Measurements from ENCODE around the gene PARD3B.

PARD3B gene

GRCh38 chr2:204748286-204748685 lies 203.0 kb downstream of the PARD3B start:
- Histone ChIP-seq H2AFZ (ENCODE audit: low read length) (no peak overlapping the region), H3K9ac (ENCODE audit: low read length) (no peak overlapping the region), H3K9me2 (replicated peaks; ENCODE audit: insufficient read depth, low read length) (no peaks in the 10 kb centered on the region), H3K36me3 (replicated peaks; ENCODE audit: insufficient read depth, low read length) (no peaks in the 10 kb centered on the region), H3K4me1 (ENCODE audit: low read length) (no peaks in the 10 kb centered on the region), H3K27me3 (replicated peaks; ENCODE audit: insufficient read depth, low read length) (no peaks in the 10 kb centered on the region), H3K27ac (ENCODE audit: low read length) (no peak overlapping the region), H3K4me2 (ENCODE audit: low read depth, low read length) (no peak overlapping the region), H3K4me3 (ENCODE audit: low read length) (no peak overlapping the region), H3K9me3 (replicated peaks; ENCODE audit: insufficient read depth, low read length) (no peaks in the 10 kb centered on the region), H3F3A (ENCODE audit: insufficient read depth, low read length) (no peaks in the 10 kb centered on the region), H4K20me1 (ENCODE audit: insufficient read depth, low read length) (no peaks in the 10 kb centered on the region), H3K79me2 (ENCODE audit: low read length) (no peaks in the 10 kb centered on the region)
- no peak for DNase-seq
- TF ChIP-seq, protein P1, sequence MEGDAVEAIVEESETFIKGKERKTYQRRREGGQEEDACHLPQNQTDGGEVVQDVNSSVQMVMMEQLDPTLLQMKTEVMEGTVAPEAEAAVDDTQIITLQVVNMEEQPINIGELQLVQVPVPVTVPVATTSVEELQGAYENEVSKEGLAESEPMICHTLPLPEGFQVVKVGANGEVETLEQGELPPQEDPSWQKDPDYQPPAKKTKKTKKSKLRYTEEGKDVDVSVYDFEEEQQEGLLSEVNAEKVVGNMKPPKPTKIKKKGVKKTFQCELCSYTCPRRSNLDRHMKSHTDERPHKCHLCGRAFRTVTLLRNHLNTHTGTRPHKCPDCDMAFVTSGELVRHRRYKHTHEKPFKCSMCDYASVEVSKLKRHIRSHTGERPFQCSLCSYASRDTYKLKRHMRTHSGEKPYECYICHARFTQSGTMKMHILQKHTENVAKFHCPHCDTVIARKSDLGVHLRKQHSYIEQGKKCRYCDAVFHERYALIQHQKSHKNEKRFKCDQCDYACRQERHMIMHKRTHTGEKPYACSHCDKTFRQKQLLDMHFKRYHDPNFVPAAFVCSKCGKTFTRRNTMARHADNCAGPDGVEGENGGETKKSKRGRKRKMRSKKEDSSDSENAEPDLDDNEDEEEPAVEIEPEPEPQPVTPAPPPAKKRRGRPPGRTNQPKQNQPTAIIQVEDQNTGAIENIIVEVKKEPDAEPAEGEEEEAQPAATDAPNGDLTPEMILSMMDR (IDR thresholded peaks at IDR 0.05; ENCODE audit: low read length): no peak
- no peak for TF ChIP-seq EZH2 (optimal IDR thresholded peaks at IDR 0.05; ENCODE audit: low read depth, low read length)
- TF ChIP-seq EZH2phosphoT487 (IDR thresholded peaks at IDR 0.05; ENCODE audit: low read length): no peak

DNA sequence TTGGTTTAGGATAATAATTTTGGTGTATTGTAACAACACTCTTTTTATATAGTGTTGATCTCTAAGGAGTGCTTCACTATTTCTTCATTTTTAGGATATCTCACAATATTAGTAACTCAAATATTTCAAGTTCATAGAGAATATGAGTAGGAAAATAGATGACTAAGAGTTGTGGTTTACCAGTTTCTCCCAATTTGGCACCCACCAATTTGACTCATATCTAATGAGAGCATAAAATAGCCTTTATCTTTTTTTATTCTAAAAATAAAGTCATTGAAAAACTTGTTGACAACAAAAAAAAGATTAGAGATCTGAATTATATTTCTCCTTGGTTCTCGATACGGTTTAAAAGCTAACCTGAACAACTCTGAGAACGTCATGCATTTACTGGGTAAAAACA lies 204.0 kb downstream of the PARD3B start:
- no peak for TF ChIP-seq EZH2 (optimal IDR thresholded peaks at IDR 0.05; ENCODE audit: low read depth, low read length)
- TF ChIP-seq, protein P1 (IDR thresholded peaks at IDR 0.05; ENCODE audit: low read length): no peak
- no peak for TF ChIP-seq EZH2phosphoT487 (IDR thresholded peaks at IDR 0.05; ENCODE audit: low read length)
- Histone ChIP-seq H3K79me2 (ENCODE audit: low read length) (no peaks in the 10 kb centered on the region), H3F3A (ENCODE audit: insufficient read depth, low read length) (no peaks in the 10 kb centered on the region), H3K9ac (ENCODE audit: low read length) (no peak overlapping the region), H3K9me2 (replicated peaks; ENCODE audit: insufficient read depth, low read length) (no peaks in the 10 kb centered on the region), H3K36me3 (replicated peaks; ENCODE audit: insufficient read depth, low read length) (no peaks in the 10 kb centered on the region), H4K20me1 (ENCODE audit: insufficient read depth, low read length) (no peaks in the 10 kb centered on the region), H2AFZ (ENCODE audit: low read length) (no peak overlapping the region), H3K4me1 (ENCODE audit: low read length) (no peaks in the 10 kb centered on the region), H3K4me2 (ENCODE audit: low read depth, low read length) (no peak overlapping the region), H3K4me3 (ENCODE audit: low read length) (no peak overlapping the region), H3K27me3 (replicated peaks; ENCODE audit: insufficient read depth, low read length) (no peaks in the 10 kb centered on the region), H3K27ac (ENCODE audit: low read length) (no peak overlapping the region), H3K9me3 (replicated peaks; ENCODE audit: insufficient read depth, low read length) (no peaks in the 10 kb centered on the region)
- no peak for DNase-seq

- no peaks in the 10 kb centered on the region for H3F3A ChIP-seq (ENCODE audit: insufficient read depth, low read length)
- H4K20me1 ChIP-seq (ENCODE audit: insufficient read depth, low read length): no peaks in the 10 kb centered on the region
- TF ChIP-seq, protein P1 (IDR thresholded peaks at IDR 0.05; ENCODE audit: low read length): no peak
- TF ChIP-seq EZH2 (optimal IDR thresholded peaks at IDR 0.05; ENCODE audit: low read depth, low read length): no peak
- no peak for TF ChIP-seq EZH2phosphoT487 (IDR thresholded peaks at IDR 0.05; ENCODE audit: low read length)
- no peak overlapping the region for H2AFZ ChIP-seq (ENCODE audit: low read length)
- H3K4me2 ChIP-seq (ENCODE audit: low read depth, low read length): no peak overlapping the region
- no peaks in the 10 kb centered on the region for H3K79me2 ChIP-seq (ENCODE audit: low read length)
- no peaks in the 10 kb centered on the region for H3K4me1 ChIP-seq (ENCODE audit: low read length)
- H3K27ac ChIP-seq (ENCODE audit: low read length): no peak overlapping the region
- no peak for DNase-seq
- H3K9me3 ChIP-seq (replicated peaks; ENCODE audit: insufficient read depth, low read length): no peaks in the 10 kb centered on the region
- H3K27me3 ChIP-seq (replicated peaks; ENCODE audit: insufficient read depth, low read length): no peaks in the 10 kb centered on the region
- no peaks in the 10 kb centered on the region for H3K36me3 ChIP-seq (replicated peaks; ENCODE audit: insufficient read depth, low read length)
- H3K4me3 ChIP-seq (ENCODE audit: low read length): no peak overlapping the region
- no peak overlapping the region for H3K9ac ChIP-seq (ENCODE audit: low read length)
- no peaks in the 10 kb centered on the region for H3K9me2 ChIP-seq (replicated peaks; ENCODE audit: insufficient read depth, low read length)
These were observed 205.1 kb downstream of the PARD3B start for GRCh38 chr2:204750389-204750788.

Measured in MM.1S (cell line).